ENCODE data around the gene ARF1.

DNA sequence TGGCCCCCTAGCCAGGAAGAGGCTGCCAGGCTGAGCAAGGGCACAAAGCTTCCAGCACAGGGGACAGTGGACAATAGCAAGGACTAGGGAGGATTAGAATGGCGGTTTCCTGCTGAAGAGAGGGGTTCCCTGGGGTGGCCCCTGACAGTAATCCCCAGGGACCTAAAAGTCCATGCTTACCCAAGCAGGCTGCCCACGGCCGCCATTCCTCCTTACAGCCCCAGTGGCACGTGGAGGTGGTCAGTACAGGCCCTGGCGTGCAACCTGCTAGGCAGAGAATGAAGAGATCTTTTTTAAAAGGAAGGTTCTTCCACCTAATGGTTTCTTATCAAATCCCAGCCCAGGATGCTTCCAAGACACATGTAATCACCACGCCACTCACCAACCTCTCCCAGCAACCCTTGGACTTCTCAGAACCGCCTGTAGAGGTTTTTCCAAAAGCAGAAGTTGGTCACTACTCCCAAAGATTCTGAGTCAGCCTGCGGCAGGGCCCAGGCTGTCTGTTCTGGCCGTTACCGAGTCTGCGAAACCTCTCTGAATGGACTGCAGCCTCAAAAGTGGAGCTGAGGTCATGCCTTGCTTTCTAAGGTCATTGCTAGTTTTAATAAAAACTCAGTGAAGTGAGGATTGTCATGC, 25.7 kb downstream of the ARF1 start:
- TF ChIP-seq POLR2A (IDR thresholded peaks at IDR 0.05): no peak
- TF ChIP-seq, protein P1, sequence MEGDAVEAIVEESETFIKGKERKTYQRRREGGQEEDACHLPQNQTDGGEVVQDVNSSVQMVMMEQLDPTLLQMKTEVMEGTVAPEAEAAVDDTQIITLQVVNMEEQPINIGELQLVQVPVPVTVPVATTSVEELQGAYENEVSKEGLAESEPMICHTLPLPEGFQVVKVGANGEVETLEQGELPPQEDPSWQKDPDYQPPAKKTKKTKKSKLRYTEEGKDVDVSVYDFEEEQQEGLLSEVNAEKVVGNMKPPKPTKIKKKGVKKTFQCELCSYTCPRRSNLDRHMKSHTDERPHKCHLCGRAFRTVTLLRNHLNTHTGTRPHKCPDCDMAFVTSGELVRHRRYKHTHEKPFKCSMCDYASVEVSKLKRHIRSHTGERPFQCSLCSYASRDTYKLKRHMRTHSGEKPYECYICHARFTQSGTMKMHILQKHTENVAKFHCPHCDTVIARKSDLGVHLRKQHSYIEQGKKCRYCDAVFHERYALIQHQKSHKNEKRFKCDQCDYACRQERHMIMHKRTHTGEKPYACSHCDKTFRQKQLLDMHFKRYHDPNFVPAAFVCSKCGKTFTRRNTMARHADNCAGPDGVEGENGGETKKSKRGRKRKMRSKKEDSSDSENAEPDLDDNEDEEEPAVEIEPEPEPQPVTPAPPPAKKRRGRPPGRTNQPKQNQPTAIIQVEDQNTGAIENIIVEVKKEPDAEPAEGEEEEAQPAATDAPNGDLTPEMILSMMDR (IDR thresholded peaks at IDR 0.05): no peak
